MM.1S (cell line): ENCODE results near the gene WT1.

Experiments
- EZH2 ChIP-seq: fragments of 300-600 bp; sonication (generic); optimal IDR thresholded peaks from 2 replicates; pipeline ENCODE3; 2017; ENCODE audit warnings: low read depth, mild to moderate bottlenecking, antibody characterized with exemption, low read length, mixed read lengths
- EZH2phosphoT487 ChIP-seq: fragments of 300-600 bp; sonication (generic); IDR thresholded peaks from 2 replicates; pipeline ENCODE4 v1.6.1; 2018; ENCODE audit warnings: antibody characterized with exemption, low read length
- TF ChIP-seq, protein P1 (sequence below): fragments of 300-600 bp; sonication (generic); IDR thresholded peaks from 2 replicates; pipeline ENCODE4 v1.5.1; 2016; ENCODE audit warnings: antibody characterized with exemption, low read length, mixed read lengths

DNA sequence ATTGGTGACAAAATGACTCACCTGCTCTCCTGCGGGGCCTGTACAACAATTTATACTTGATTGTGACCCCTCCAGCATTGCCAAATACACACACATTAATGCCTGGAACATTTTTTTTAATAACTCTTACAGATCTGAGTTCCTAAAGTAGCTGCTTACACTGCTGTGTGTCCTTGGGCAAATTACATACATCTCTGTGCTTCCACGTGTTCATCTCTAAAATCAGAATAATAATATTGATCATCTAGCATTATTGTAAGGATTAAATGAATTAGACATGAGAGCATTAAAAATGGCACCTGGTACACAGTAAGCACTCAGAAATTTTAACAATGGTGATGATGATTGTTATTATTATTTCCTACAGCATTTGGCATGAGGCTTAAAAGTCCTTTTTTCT lies 21.5 kb upstream of the WT1 start:
- TF ChIP-seq, protein P1, sequence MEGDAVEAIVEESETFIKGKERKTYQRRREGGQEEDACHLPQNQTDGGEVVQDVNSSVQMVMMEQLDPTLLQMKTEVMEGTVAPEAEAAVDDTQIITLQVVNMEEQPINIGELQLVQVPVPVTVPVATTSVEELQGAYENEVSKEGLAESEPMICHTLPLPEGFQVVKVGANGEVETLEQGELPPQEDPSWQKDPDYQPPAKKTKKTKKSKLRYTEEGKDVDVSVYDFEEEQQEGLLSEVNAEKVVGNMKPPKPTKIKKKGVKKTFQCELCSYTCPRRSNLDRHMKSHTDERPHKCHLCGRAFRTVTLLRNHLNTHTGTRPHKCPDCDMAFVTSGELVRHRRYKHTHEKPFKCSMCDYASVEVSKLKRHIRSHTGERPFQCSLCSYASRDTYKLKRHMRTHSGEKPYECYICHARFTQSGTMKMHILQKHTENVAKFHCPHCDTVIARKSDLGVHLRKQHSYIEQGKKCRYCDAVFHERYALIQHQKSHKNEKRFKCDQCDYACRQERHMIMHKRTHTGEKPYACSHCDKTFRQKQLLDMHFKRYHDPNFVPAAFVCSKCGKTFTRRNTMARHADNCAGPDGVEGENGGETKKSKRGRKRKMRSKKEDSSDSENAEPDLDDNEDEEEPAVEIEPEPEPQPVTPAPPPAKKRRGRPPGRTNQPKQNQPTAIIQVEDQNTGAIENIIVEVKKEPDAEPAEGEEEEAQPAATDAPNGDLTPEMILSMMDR: no peak
- TF ChIP-seq EZH2phosphoT487 (no peak), EZH2 (no peak)
